ENCODE data around the gene ZKSCAN7.
"Not testable (repeated sequence)": the region's sequence is repeated elsewhere in the genome, so short reads cannot be mapped to it uniquely, and the experiment has no call there.

The ZKSCAN7 gene

DNA sequence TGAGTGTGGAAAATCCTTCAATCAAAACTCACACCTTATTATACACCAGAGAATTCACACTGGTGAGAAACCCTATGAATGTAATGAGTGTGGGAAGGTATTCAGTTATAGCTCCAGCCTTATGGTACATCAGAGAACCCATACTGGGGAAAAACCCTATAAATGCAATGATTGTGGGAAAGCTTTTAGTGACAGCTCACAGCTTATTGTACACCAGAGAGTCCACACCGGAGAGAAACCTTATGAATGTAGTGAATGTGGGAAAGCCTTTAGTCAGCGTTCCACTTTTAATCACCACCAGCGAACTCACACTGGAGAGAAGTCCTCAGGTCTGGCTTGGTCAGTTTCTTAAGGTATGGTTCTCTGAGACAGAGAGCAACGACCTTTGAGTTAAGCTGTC is 16.0 kb downstream of the ZKSCAN7 start:
- FAIRE-seq (no peak), DNase-seq (ENCODE audit: extremely low spot score, insufficient read length, low read depth) (no peak)

DNA sequence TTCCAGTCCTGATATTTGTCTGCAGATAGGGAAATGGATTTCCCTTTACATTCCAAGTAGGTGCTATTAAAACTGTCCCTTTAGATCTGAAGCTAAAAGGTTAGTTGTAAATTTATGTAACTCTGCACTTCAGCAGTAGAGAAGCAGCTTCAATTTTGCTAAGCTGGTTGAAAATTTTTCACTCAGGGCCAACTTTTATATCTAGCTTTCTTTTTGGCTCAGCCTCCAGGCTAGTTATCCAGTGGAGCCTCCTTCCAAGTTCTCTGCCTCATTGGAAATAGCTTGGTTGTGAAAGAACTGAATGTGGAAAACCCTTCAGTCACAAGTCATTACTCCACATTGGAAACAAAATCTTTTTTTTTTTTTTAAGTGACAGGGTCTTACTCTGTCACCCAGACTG is 21.6 kb downstream of the ZKSCAN7 start:
- FAIRE-seq (no peak), DNase-seq (ENCODE audit: extremely low spot score, insufficient read length, low read depth) (no peak)

- DNase-seq (ENCODE audit: extremely low spot score, insufficient read length, low read depth); FAIRE-seq: not testable (repeated sequence)
These were observed 22.5 kb downstream of the ZKSCAN7 start for GRCh38 chr3:44577354-44577952.

GRCh38 chr3:44578316-44578715 is 23.3 kb downstream of the ZKSCAN7 start:
- not testable (repeated sequence) for DNase-seq (ENCODE audit: extremely low spot score, insufficient read length, low read depth); FAIRE-seq

- DNase-seq (ENCODE audit: extremely low spot score, insufficient read length, low read depth); FAIRE-seq: not testable (repeated sequence)
These were observed 24.0 kb downstream of the ZKSCAN7 start for GRCh38 chr3:44578924-44579515.

DNA sequence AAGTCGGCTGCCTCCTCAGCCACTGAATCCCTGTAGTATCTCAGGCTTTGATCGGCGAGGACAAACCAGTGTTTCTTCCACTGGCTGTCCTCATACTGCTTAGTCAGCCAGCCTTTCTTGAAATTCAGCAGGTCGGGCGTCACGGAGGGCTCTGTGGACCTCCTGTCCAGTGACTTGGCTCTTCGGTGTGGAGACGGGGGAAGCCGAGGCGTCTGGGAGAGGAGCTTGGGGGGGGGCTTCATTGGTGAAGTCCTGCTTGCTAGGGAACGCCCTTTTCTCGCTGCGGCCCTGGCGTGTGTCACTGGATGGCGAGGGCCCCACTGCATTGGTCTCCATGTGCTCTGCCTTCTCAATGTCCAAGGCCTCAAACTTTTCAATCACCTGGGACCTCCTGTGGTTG is 24.8 kb downstream of the ZKSCAN7 start:
- not testable (repeated sequence) for FAIRE-seq; DNase-seq (ENCODE audit: extremely low spot score, insufficient read length, low read depth)

DNA sequence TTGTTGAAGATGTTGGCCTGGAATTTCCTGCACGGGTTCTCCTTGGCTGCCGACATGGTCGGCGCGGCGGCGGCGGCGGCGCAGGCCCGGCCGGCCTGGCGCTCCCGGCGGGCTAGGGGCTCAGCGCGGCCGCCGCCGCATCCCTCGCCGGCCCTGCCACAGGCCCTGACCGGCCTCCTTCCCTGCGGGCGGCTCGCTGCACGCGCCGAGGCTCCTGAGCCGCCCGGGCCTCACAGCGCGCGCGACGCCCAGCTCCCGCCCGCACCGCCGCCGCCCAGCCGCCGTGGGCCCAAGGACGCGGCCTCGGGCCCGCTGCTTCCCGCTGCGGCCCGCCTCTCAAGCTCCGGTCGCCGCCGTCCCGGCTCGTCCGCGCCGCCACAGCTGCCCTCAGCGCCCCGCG is 26.0 kb downstream of the ZKSCAN7 start:
- not testable (repeated sequence) for DNase-seq (ENCODE audit: extremely low spot score, insufficient read length, low read depth)

GRCh38 chr3:44584646-44585501 is 29.9 kb downstream of the ZKSCAN7 start, which contains the start of gene ZNF660:
TSS of gene ZNF660 (plus strand) at chr3:44584964. CDS start at chr3:44594194, 9,230 bp downstream.
- DNase-seq (ENCODE audit: extremely low spot score, insufficient read length, low read depth) (no peak), FAIRE-seq (no peak)

More for the DNA sequence above, 26.0 kb downstream of the ZKSCAN7 start:
- FAIRE-seq = not testable (repeated sequence)

GRCh38 chr3:44596621-44597020 is 41.6 kb downstream of the ZKSCAN7 start:
- no peak for FAIRE-seq
- DNase-seq (ENCODE audit: extremely low spot score, insufficient read length, low read depth) = no peak

DNA sequence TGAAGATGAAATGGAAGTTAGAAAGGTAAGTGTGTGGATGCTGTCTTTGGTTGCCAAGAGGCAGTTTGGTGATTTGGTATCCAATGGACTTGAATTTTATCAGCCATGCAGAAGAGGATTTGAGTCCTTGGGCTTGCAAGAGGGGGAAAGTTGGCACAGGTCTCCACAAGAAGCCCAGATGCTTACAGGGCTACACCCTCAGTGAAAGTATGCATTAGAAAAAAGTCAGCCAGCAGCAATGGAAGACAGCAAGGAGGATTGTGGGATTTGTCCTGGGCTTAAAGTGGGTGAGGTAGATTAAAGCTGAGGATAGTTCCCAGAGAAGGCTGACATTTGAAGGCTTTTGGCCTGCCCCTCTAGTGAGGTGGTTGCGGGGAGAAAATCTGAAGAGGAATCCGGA is 46.8 kb downstream of the ZKSCAN7 start:
- no peak for FAIRE-seq
- DNase-seq (ENCODE audit: extremely low spot score, insufficient read length, low read depth) = no peak

DNA sequence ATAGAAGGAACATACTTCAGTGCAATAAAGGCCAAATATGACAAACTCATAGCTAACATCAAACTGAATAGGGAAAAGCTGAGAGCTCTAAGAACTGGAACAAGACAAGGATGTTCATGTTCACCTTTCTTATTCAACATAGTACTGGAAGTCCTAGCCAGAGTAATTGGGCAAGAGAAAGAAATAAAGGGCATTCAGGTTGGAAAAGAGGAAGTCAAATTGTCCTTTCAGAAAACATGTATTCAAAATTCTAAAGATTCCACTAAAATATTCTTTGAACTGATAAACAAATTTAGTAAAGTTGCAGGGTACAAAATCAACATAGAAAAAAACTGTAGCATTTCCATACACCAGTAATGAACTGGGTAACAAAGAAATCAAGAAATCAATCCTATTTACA is 57.7 kb downstream of the ZKSCAN7 start:
- DNase-seq (ENCODE audit: extremely low spot score, insufficient read length, low read depth) = no peak
- FAIRE-seq = no peak

All from GM18507 (cell line).